ENCODE results near the gene FAM13B.

GRCh38 chr5:138064526-138064925 is 31.6 kb upstream of the FAM13B start:
- TF ChIP-seq FOXK2 (IDR thresholded peaks at IDR 0.05) (no peak), SUZ12 (IDR thresholded peaks at IDR 0.05) (no peak), HDGF (IDR thresholded peaks at IDR 0.05; ENCODE audit: borderline replicate concordance) (no peak), BHLHE40 (IDR thresholded peaks at IDR 0.05; ENCODE audit: borderline replicate concordance) (no peak), ARNT (IDR thresholded peaks at IDR 0.05) (no peak), PKNOX1 (IDR thresholded peaks at IDR 0.05) (no peak)

All from HEK293T (cell line).